Breast epithelium (tissue), 3 donors: ENCODE measurements around the gene CCDC127.
"Not testable (repeated sequence)": the region's sequence is repeated elsewhere in the genome, so short reads cannot be mapped to it uniquely, and the experiment has no call there.

Experiments used
- POLR2AphosphoS5 ChIP-seq, 3 donors: sonication (generic); formaldehyde crosslinking; IDR thresholded peaks; one replicate each; pipeline ENCODE4 v1.6.1; 2017; ENCODE audit warnings: antibody characterized with exemption in 3 of 3
- TF ChIP-seq, protein P1 (sequence below), 3 donors: fragments of 450-650 bp; IDR thresholded peaks; one replicate each; pipeline ENCODE4 v1.5.1; 2016 to 2017; ENCODE audit warnings: antibody characterized with exemption in 3 of 3, mild to moderate bottlenecking in 3 of 3, moderate library complexity in 3 of 3

DNA sequence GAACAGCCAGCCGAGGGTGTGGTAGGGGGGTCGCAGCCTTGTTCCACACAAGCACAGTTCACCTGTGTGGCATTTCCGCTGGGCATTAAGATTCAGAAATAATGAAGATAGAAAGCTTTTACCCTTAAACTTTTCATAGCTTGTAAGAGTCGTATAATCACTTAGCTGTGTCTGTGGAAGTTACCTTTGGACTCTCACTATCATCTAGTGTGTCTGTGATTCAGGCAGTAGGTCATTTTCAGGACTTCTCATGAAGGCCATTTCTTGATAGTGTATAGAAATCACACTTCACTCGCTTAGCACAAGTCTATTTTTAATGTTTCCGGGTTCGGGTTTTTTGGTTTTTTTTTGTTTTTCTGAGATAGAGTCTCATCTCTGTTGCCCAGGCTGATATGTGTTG, 37.2 kb upstream of the CCDC127 start:
- TF ChIP-seq, protein P1, sequence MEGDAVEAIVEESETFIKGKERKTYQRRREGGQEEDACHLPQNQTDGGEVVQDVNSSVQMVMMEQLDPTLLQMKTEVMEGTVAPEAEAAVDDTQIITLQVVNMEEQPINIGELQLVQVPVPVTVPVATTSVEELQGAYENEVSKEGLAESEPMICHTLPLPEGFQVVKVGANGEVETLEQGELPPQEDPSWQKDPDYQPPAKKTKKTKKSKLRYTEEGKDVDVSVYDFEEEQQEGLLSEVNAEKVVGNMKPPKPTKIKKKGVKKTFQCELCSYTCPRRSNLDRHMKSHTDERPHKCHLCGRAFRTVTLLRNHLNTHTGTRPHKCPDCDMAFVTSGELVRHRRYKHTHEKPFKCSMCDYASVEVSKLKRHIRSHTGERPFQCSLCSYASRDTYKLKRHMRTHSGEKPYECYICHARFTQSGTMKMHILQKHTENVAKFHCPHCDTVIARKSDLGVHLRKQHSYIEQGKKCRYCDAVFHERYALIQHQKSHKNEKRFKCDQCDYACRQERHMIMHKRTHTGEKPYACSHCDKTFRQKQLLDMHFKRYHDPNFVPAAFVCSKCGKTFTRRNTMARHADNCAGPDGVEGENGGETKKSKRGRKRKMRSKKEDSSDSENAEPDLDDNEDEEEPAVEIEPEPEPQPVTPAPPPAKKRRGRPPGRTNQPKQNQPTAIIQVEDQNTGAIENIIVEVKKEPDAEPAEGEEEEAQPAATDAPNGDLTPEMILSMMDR (IDR thresholded peaks at IDR 0.05): not testable (repeated sequence)
- TF ChIP-seq POLR2AphosphoS5 (IDR thresholded peaks at IDR 0.05): not testable (repeated sequence)
